ENCODE results near the gene SH3GLB1. TPM values are rescaled to one million over a fixed set of nuclear protein-coding genes. Genes with fewer than 3 reads are reported as not detected.

SH3GLB1 gene
- total RNA-seq, 1 experiment from 2014 or later, result 47.6 TPM

GRCh38 chr1:86739648-86740509 is 35.5 kb downstream of the SH3GLB1 start:
- Histone ChIP-seq H3K4me3 (no peak overlapping the region), H2AFZ (no peak overlapping the region), H3K4me1 (replicated peaks; ENCODE audit: insufficient read depth) (no peaks in the 10 kb centered on the region), H3F3A (ENCODE audit: insufficient read depth, low read depth) (peaks cover 11% of the 10 kb centered on the region), H3K9me2 (ENCODE audit: insufficient read depth) (no peaks in the 10 kb centered on the region), H3K36me3 (ENCODE audit: low read depth) (peaks cover 31% of the 10 kb centered on the region), H3K27me3 (ENCODE audit: insufficient read depth, low read depth) (no peaks in the 10 kb centered on the region), H3K79me2 (ENCODE audit: low read depth) (no peaks in the 10 kb centered on the region), H3K9me3 (ENCODE audit: insufficient read depth, low read depth) (no peaks in the 10 kb centered on the region), H4K20me1 (ENCODE audit: insufficient read depth) (0 out of 2 replicates have a peak, but pooled peaks cover 4% of the 10 kb centered on the region), H3K27ac (no peak overlapping the region), H3K4me2 (no peak overlapping the region)
- no TSS peak for BruUV-seq (replicated peaks)
- no peak for TF ChIP-seq CTCF (conservative IDR thresholded peaks at IDR 0.05)
- no peak for TF ChIP-seq EZH2 (IDR thresholded peaks at IDR 0.05; ENCODE audit: low read depth)
- no peak for DNase-seq
- POLR2A ChIA-PET (ENCODE audit: unreplicated experiment), result interaction anchor here (0.5 kb wide), 1 partner anchor 363 kb away, joined by 7 read pairs; no protein-coding TSS in a partner anchor
- CTCF ChIA-PET, result interaction anchor here (0.5 to 0.7 kb wide), 2 partner anchors 36 to 354 kb away, joined by 3 to 4 read pairs; partner anchors contain the start of gene SH3GLB1
- intact Hi-C loops (cut with micrococcal nuclease; ENCODE audit: unreplicated experiment), result loop anchor here (5.0 to 10.0 kb wide), 2 partner anchors 225 to 358 kb away; no protein-coding TSS in a partner anchor

GRCh38 chr1:86741947-86742572 is 37.7 kb downstream of the SH3GLB1 start:
- H3K36me3 ChIP-seq (ENCODE audit: low read depth), result 0 out of 2 replicates have a peak, but pooled peaks cover 14% of the 10 kb centered on the region
- H3K9me3 ChIP-seq (ENCODE audit: insufficient read depth, low read depth), result no peaks in the 10 kb centered on the region
- H3K4me2 ChIP-seq, result no peak overlapping the region
- no peak overlapping the region for H3K4me3 ChIP-seq
- H2AFZ ChIP-seq, result no peak overlapping the region
- ChIA-PET CTCF (interaction anchor here (0.6 to 0.7 kb wide), 4 partner anchors 13 to 49 kb away, joined by 3 to 9 read pairs (median 4); no protein-coding TSS in a partner anchor), POLR2A (ENCODE audit: unreplicated experiment) (no interaction called here)
- no TSS peak for BruUV-seq (replicated peaks)
- peaks cover 11% of the 10 kb centered on the region for H3F3A ChIP-seq (ENCODE audit: insufficient read depth, low read depth)
- intact Hi-C loops (cut with micrococcal nuclease; ENCODE audit: unreplicated experiment), result loop anchor here (1.0 to 10.0 kb wide), 3 partner anchors 223 to 360 kb away; no protein-coding TSS in a partner anchor
- no peaks in the 10 kb centered on the region for H3K9me2 ChIP-seq (ENCODE audit: insufficient read depth)
- no peaks in the 10 kb centered on the region for H3K4me1 ChIP-seq (replicated peaks; ENCODE audit: insufficient read depth)
- peak in 1 of 2 experiments; percentile 11 for DNase-seq
- H3K79me2 ChIP-seq (ENCODE audit: low read depth), result no peaks in the 10 kb centered on the region
- TF ChIP-seq EZH2 (IDR thresholded peaks at IDR 0.05; ENCODE audit: low read depth) (no peak), CTCF (conservative IDR thresholded peaks at IDR 0.05) (peak; percentile 95)
- no peaks in the 10 kb centered on the region for H3K27me3 ChIP-seq (ENCODE audit: insufficient read depth, low read depth)
- no peaks in the 10 kb centered on the region for H4K20me1 ChIP-seq (ENCODE audit: insufficient read depth)
- H3K27ac ChIP-seq, result no peak overlapping the region

- H4K20me1 ChIP-seq (ENCODE audit: insufficient read depth), result no peaks in the 10 kb centered on the region
- H3K27ac ChIP-seq, result no peak overlapping the region
- TF ChIP-seq CTCF (conservative IDR thresholded peaks at IDR 0.05) (no peak), EZH2 (IDR thresholded peaks at IDR 0.05; ENCODE audit: low read depth) (no peak)
- intact Hi-C loops (cut with micrococcal nuclease; ENCODE audit: unreplicated experiment), result loop anchor here (10.0 kb wide), 1 partner anchor 217 kb away; no protein-coding TSS in a partner anchor
- H3K27me3 ChIP-seq (ENCODE audit: insufficient read depth, low read depth), result no peaks in the 10 kb centered on the region
- ChIA-PET POLR2A (ENCODE audit: unreplicated experiment) (no interaction called here), CTCF (interaction anchor here (0.6 kb wide), 1 partner anchor 42 kb away, joined by 3 read pairs; no protein-coding TSS in a partner anchor)
- H3F3A ChIP-seq (ENCODE audit: insufficient read depth, low read depth), result no peaks in the 10 kb centered on the region
- BruUV-seq (replicated peaks), result no TSS peak
- H3K4me3 ChIP-seq, result no peak overlapping the region
- 0 out of 2 replicates have a peak, but pooled peaks cover 11% of the 10 kb centered on the region for H3K36me3 ChIP-seq (ENCODE audit: low read depth)
- H3K79me2 ChIP-seq (ENCODE audit: low read depth), result no peaks in the 10 kb centered on the region
- no peak overlapping the region for H2AFZ ChIP-seq
- no peaks in the 10 kb centered on the region for H3K9me3 ChIP-seq (ENCODE audit: insufficient read depth, low read depth)
- H3K4me1 ChIP-seq (replicated peaks; ENCODE audit: insufficient read depth), result no peaks in the 10 kb centered on the region
- H3K9me2 ChIP-seq (ENCODE audit: insufficient read depth), result no peaks in the 10 kb centered on the region
- H3K4me2 ChIP-seq, result no peak overlapping the region
- DNase-seq, result no peak
Observed at GRCh38 chr1:86747304-86747703, 42.9 kb downstream of the SH3GLB1 start.

Data from PC-9 (cell line).